ENCODE data around the gene NOCT. TPM values are rescaled to one million over a fixed set of nuclear protein-coding genes. Genes with fewer than 3 reads are reported as not detected.

Gene NOCT
- polyA plus RNA-seq, 1 donor (not counting 4 experiments of a cell fraction or from before 2014, with no cell fraction given): 12.6 TPM

DNA sequence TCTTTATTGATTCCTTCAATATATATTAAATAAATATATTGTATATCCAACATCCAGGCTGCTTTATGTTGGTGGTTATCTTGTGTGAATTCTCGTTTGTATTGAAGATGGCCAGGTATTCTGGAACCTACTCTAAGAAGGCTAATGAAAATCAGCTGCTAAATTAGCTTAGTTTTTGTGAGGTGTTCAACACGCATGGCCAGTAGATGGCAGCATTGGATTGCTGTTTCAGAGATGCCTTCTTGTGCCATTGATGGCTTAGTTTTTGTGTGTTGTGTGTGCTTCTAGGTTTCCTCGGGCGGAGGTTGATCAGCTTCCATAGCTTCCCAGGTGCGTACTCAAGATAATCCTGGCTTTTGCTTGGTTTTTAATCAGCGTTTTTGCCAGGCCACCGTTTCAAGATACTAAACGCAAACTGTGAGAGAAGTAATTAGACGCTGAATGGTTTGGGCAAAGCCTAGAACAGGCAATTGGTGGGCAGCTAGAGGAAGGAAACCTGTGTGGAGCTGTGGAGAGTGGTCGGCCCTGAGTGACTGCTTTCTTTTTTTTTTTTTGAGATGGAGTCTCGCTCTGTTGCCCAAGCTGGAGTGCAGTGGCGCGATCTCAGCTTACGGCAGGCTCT is 15.1 kb downstream of the NOCT start:
- Histone ChIP-seq H3K27me3 (ENCODE audit: control insufficient read depth, extremely low read depth, insufficient read depth, low read length) (no peaks in the 10 kb centered on the region), H3K9ac (ENCODE audit: control insufficient read depth, extremely low read depth, insufficient read depth, low read length) (peak overlapping the region; percentile 15), H2AFZ (ENCODE audit: control insufficient read depth, low read length) (no peak overlapping the region), H3K36me3 (ENCODE audit: control insufficient read depth in 2 of 2, extremely low read depth in 1 of 2, insufficient read depth in 2 of 2, low read length in 2 of 2) (peaks cover 2 to 10% of the 10 kb centered on the region in 2 experiments), H3K4me2 (ENCODE audit: control insufficient read depth, extremely low read depth, insufficient read depth, low read depth, low read length) (no peak overlapping the region), H3K4me1 (ENCODE audit: control insufficient read depth, extremely low read depth, insufficient read depth, low read length) (no peaks in the 10 kb centered on the region), H3K27ac (ENCODE audit: control insufficient read depth, insufficient read depth, low read length) (no peak overlapping the region), H3K79me2 (ENCODE audit: control insufficient read depth, insufficient read depth, low read length) (peaks cover 95% of the 10 kb centered on the region), H3K9me3 (ENCODE audit: control insufficient read depth, low read depth, low read length) (no peaks in the 10 kb centered on the region), H3K4me3 (ENCODE audit: control insufficient read depth in 2 of 3, extremely low read depth in 1 of 3, insufficient read depth in 2 of 3, low read depth in 1 of 3, low read length in 3 of 3) (no peak overlapping the region), H3K9me1 (ENCODE audit: control insufficient read depth, extremely low read depth, insufficient read depth, low read length) (peaks cover 3% of the 10 kb centered on the region), H4K20me1 (ENCODE audit: control insufficient read depth, extremely low read depth, insufficient read depth, low read length) (peaks cover 19% of the 10 kb centered on the region)
- DNase-seq (ENCODE audit: low read depth, low spot score) (no peak), FAIRE-seq (peak; percentile 87)
- TF ChIP-seq, protein P1, sequence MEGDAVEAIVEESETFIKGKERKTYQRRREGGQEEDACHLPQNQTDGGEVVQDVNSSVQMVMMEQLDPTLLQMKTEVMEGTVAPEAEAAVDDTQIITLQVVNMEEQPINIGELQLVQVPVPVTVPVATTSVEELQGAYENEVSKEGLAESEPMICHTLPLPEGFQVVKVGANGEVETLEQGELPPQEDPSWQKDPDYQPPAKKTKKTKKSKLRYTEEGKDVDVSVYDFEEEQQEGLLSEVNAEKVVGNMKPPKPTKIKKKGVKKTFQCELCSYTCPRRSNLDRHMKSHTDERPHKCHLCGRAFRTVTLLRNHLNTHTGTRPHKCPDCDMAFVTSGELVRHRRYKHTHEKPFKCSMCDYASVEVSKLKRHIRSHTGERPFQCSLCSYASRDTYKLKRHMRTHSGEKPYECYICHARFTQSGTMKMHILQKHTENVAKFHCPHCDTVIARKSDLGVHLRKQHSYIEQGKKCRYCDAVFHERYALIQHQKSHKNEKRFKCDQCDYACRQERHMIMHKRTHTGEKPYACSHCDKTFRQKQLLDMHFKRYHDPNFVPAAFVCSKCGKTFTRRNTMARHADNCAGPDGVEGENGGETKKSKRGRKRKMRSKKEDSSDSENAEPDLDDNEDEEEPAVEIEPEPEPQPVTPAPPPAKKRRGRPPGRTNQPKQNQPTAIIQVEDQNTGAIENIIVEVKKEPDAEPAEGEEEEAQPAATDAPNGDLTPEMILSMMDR (optimal IDR thresholded peaks at IDR 0.05 in 1 of 3, IDR thresholded peaks at IDR 0.05 in 1 of 3, conservative IDR thresholded peaks at IDR 0.05 in 1 of 3; ENCODE audit: extremely low read depth in 1 of 3, insufficient read depth in 2 of 3, low read length in 3 of 3): peak; percentile 80 to 90 (median 85)
- no peak for TF ChIP-seq EZH2 (IDR thresholded peaks at IDR 0.05; ENCODE audit: low read length)
- dilution Hi-C loops (cut with MboI; ENCODE audit: extremely low pct_ligation_motif_present, low sequenced_read_pairs): no loop called here

DNA sequence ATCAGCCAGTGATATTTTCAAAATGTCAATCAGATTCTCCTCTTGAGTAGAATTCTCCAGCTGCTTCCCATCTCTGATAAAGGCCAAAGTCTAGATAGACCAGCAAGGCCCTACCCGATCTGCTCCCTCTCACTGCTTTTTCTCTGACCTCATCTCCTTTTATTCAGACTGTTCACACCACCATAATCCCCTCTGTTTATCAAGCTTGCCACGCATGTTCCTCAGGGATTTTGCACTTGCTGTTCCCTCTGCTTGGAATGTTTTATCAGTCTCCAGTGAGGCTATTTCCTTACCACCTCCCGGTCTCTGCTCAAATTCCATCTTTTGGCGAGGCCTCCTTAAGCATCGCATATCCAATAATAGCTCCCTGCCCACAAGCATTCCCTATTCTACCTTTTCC is 20.1 kb downstream of the NOCT start:
- Histone ChIP-seq H3K79me2 (ENCODE audit: control insufficient read depth, insufficient read depth, low read length) (peaks cover 97% of the 10 kb centered on the region), H3K9me1 (ENCODE audit: control insufficient read depth, extremely low read depth, insufficient read depth, low read length) (no peaks in the 10 kb centered on the region), H4K20me1 (ENCODE audit: control insufficient read depth, extremely low read depth, insufficient read depth, low read length) (peaks cover 10% of the 10 kb centered on the region), H3K36me3 (ENCODE audit: control insufficient read depth in 2 of 2, extremely low read depth in 1 of 2, insufficient read depth in 2 of 2, low read length in 2 of 2) (peaks cover 3 to 9% of the 10 kb centered on the region in 2 experiments), H3K9me3 (ENCODE audit: control insufficient read depth, low read depth, low read length) (no peaks in the 10 kb centered on the region), H3K27me3 (ENCODE audit: control insufficient read depth, extremely low read depth, insufficient read depth, low read length) (no peaks in the 10 kb centered on the region), H2AFZ (ENCODE audit: control insufficient read depth, low read length) (no peak overlapping the region), H3K9ac (ENCODE audit: control insufficient read depth, extremely low read depth, insufficient read depth, low read length) (no peak overlapping the region), H3K4me2 (ENCODE audit: control insufficient read depth, extremely low read depth, insufficient read depth, low read depth, low read length) (no peak overlapping the region), H3K27ac (ENCODE audit: control insufficient read depth, insufficient read depth, low read length) (no peak overlapping the region), H3K4me3 (ENCODE audit: control insufficient read depth in 2 of 3, extremely low read depth in 1 of 3, insufficient read depth in 2 of 3, low read depth in 1 of 3, low read length in 3 of 3) (no peak overlapping the region), H3K4me1 (ENCODE audit: control insufficient read depth, extremely low read depth, insufficient read depth, low read length) (no peaks in the 10 kb centered on the region)
- dilution Hi-C loops (cut with MboI; ENCODE audit: extremely low pct_ligation_motif_present, low sequenced_read_pairs): no loop called here
- TF ChIP-seq EZH2 (IDR thresholded peaks at IDR 0.05; ENCODE audit: low read length): no peak
- TF ChIP-seq, protein P1 (optimal IDR thresholded peaks at IDR 0.05 in 1 of 3, IDR thresholded peaks at IDR 0.05 in 1 of 3, conservative IDR thresholded peaks at IDR 0.05 in 1 of 3; ENCODE audit: extremely low read depth in 1 of 3, insufficient read depth in 2 of 3, low read length in 3 of 3): no peak
- FAIRE-seq (no peak), DNase-seq (ENCODE audit: low read depth, low spot score) (no peak)

All from keratinocyte (primary cell).